Right lobe of liver (tissue), 6 donors: Measurements from ENCODE around the gene GAD1. TPM values are rescaled to one million over a fixed set of nuclear protein-coding genes. Genes with fewer than 3 reads are reported as not detected.

Source experiments
- ATAC-seq, 4 donors: fragments of 200-7000 bp; cut with Tn5 transposase; one replicate each; pipeline ENCODE4 v1.9.1; 2020; ENCODE audit warnings: mild to moderate bottlenecking in 4 of 4, moderate library complexity in 4 of 4
- DNase-seq, 3 donors: peaks; one replicate each; pipeline ENCODE4 v3.0.0-alpha.2; 2020
- H3K27ac ChIP-seq, 3 donors: fragments of 200-600 bp; one replicate each; pipeline ENCODE4 v1.8.0; 2022
- H3K27me3 ChIP-seq, 2 donors: fragments of 200-600 bp; one replicate each; pipeline ENCODE4 v1.8.0; 2022
- H3K36me3 ChIP-seq, 4 donors: fragments of 200-600 bp; sonication (generic) in 1 of 4; one replicate each; pipeline versions ENCODE4 v1.5.1 to v1.8.0; 2017 to 2022; ENCODE audit warnings: control low read depth in 1 of 4
- H3K4me1 ChIP-seq, 4 donors: fragments of 200-600 bp; sonication (generic) in 1 of 4; one replicate each; pipeline versions ENCODE4 v1.5.1 to v1.8.0; 2017 to 2022; ENCODE audit warnings: control low read depth in 1 of 4
- H3K4me3 ChIP-seq, 3 donors: fragments of 200-600 bp; one replicate each; pipeline ENCODE4 v1.8.0; 2022
- H3K9me3 ChIP-seq, 4 donors: fragments of 200-600 bp; sonication (generic) in 1 of 4; one replicate each; pipeline versions ENCODE4 v1.5.1 to v1.8.0; 2017 to 2022; ENCODE audit warnings: control low read depth in 1 of 4
- CTCF ChIP-seq, 4 donors: fragments of 200-600 bp in 3 of 4; fragments of 450-650 bp in 1 of 4; IDR thresholded peaks; one replicate each; pipeline versions ENCODE4 v1.5.1 to v1.8.0; 2016 to 2022; ENCODE audit warnings: antibody characterized with exemption in 4 of 4, mild to moderate bottlenecking in 2 of 4
- POLR2A ChIP-seq: fragments of 450-650 bp; IDR thresholded peaks from one replicate; pipeline ENCODE4 v1.6.1; 2017; ENCODE audit warnings: antibody characterized with exemption, mild to moderate bottlenecking
- WGBS: methylation state at CpG from one replicate; pipeline ENCODE4 v1.1.6; 2018; ENCODE audit warnings: low coverage, low lambda C conversion rate; ENCODE audit not compliant: insufficient coverage; ENCODE audit errors: missing lambda C conversion rate; 5-methylcytosine and 5-hydroxymethylcytosine counted together
- intact Hi-C, 2 donors: fragments of 100-400 bp; cut with DNase I; formaldehyde crosslinking; loops; one replicate each; pipeline versions ENCODE4 v1.11.2 to v1.14.1; 2022
- total RNA-seq, 6 experiments: library from RNA; depleted of rRNA in 2 of 6; stranded (reverse); fragments of >200 nt in 2 of 6; fragmentation: NEBNext Ultra II Directional in 3 of 6; extraction: Animal tissue kit (Norgen Biotek cat#: 25700) in 3 of 6; gene quantifications; one replicate each; pipeline versions ENCODE4 v1.1.0 to v1.2.4, GENCODE V29; 2016 to 2023
- donor health status: DM: no; HTN: yes; CAD: no.
- donor health status: DM: no; HTN: no; CAD: no.
- donor health status: DM: no; HTN: no; CAD: no.
- donor health status: DM: no; HTN: yes; CAD: no.
- donor health status: DM: no; HTN: yes; CAD: no.

Gene GAD1
- total RNA-seq, 6 experiments from 2014 or later: not detected

GRCh38 chr2:170881840-170882239 lies 65.2 kb downstream of the GAD1 start:
- H3K27me3 ChIP-seq: no peaks in the 10 kb centered on the region
- H3K4me1 ChIP-seq: no peaks in the 10 kb centered on the region
- TF ChIP-seq POLR2A (no peak), CTCF (IDR thresholded peaks at IDR 0.05) (no peak)
- H3K4me3 ChIP-seq: no peak overlapping the region
- no peaks in the 10 kb centered on the region for H3K9me3 ChIP-seq
- ATAC-seq: no peak
- intact Hi-C loops: no loop called here
- 70% methylated on average over 2 of the region's 3 CpGs for WGBS
- DNase-seq: no peak
- H3K27ac ChIP-seq: no peak overlapping the region
- H3K36me3 ChIP-seq: no peaks in the 10 kb centered on the region

- H3K27me3 ChIP-seq: no peaks in the 10 kb centered on the region
- no peak for TF ChIP-seq POLR2A
- WGBS: 33% methylated on average over 1 of the region's 2 CpGs
- ATAC-seq (no peak), DNase-seq (no peak)
- H3K9me3 ChIP-seq: no peaks in the 10 kb centered on the region
- no peak overlapping the region for H3K4me3 ChIP-seq
- no peaks in the 10 kb centered on the region for H3K4me1 ChIP-seq
- intact Hi-C loops: no loop called here
- no peak overlapping the region for H3K27ac ChIP-seq
- H3K36me3 ChIP-seq: no peaks in the 10 kb centered on the region
Observed at GRCh38 chr2:170882758-170883157, 66.1 kb downstream of the GAD1 start.

GRCh38 chr2:170883683-170884082 lies 67.0 kb downstream of the GAD1 start:
- no peaks in the 10 kb centered on the region for H3K36me3 ChIP-seq
- 71% methylated on average over 2 of the region's 2 CpGs for WGBS
- TF ChIP-seq POLR2A: no peak
- no peak for TF ChIP-seq CTCF (IDR thresholded peaks at IDR 0.05)
- intact Hi-C loops: no loop called here
- H3K4me3 ChIP-seq: no peak overlapping the region
- H3K4me1 ChIP-seq: no peaks in the 10 kb centered on the region
- no peak for DNase-seq
- H3K27ac ChIP-seq: no peak overlapping the region
- H3K9me3 ChIP-seq: no peaks in the 10 kb centered on the region
- ATAC-seq: no peak
- no peaks in the 10 kb centered on the region for H3K27me3 ChIP-seq

- Histone ChIP-seq H3K27ac (no peak overlapping the region), H3K4me3 (no peak overlapping the region)
- WGBS: 65% methylated on average over 3 of the region's 5 CpGs
Observed at GRCh38 chr2:170885130-170885791, 68.6 kb downstream of the GAD1 start.

More at GRCh38 chr2:170885130-170885791, 68.6 kb downstream of the GAD1 start:
- H3K9me3 ChIP-seq: no peaks in the 10 kb centered on the region
- TF ChIP-seq POLR2A (no peak), CTCF (IDR thresholded peaks at IDR 0.05) (no peak)
- DNase-seq (no peak), ATAC-seq (no peak)
- no peaks in the 10 kb centered on the region for H3K36me3 ChIP-seq
- intact Hi-C loops: no loop called here
- no peaks in the 10 kb centered on the region for H3K4me1 ChIP-seq
- no peaks in the 10 kb centered on the region for H3K27me3 ChIP-seq
